K562 (cell line): ENCODE data around the gene RIPOR2. TPM values are rescaled to one million over a fixed set of nuclear protein-coding genes. Genes with fewer than 3 reads are reported as not detected.

ENCODE experiments used
- EGR1 ChIP-seq: fragments of 450-650 bp; conservative IDR thresholded peaks from 2 replicates; pipeline ENCODE4 v1.6.1; 2017; ENCODE audit warnings: mild to moderate bottlenecking
- KDM5B ChIP-seq: fragments of 200-600 bp; sonication (generic); IDR thresholded peaks from 2 replicates; pipeline ENCODE4 v1.6.1; 2012; ENCODE audit warnings: low read depth, mild to moderate bottlenecking, moderate library complexity, low read length, control low read depth, inconsistent platforms; ENCODE audit not compliant: insufficient replicate concordance
- L3MBTL2 ChIP-seq: fragments of 450-650 bp; IDR thresholded peaks from 2 replicates; pipeline ENCODE4 v1.6.1; 2016; ENCODE audit warnings: mild to moderate bottlenecking, moderate library complexity
- NFXL1 ChIP-seq: fragments of 450-650 bp; formaldehyde crosslinking; IDR thresholded peaks from 2 replicates; pipeline ENCODE4 v1.4.0; 2021; ENCODE audit warnings: mild to moderate bottlenecking
- NR0B1 ChIP-seq: fragments of 450-650 bp; IDR thresholded peaks from one replicate; pipeline ENCODE4 v1.6.1; 2018; ENCODE audit warnings: mild to moderate bottlenecking, moderate library complexity; ENCODE audit not compliant: partially characterized antibody
- POLR2A ChIP-seq: fragments of 450-650 bp; conservative IDR thresholded peaks from 2 replicates; pipeline ENCODE4 v1.6.1; 2016
- ZNF609 ChIP-seq: sonication (generic); formaldehyde crosslinking; IDR thresholded peaks from 2 replicates; pipeline ENCODE4 v1.8.1; 2023; ENCODE audit warnings: missing genetic modification reagents, mild to moderate bottlenecking, borderline replicate concordance
- polyA plus RNA-seq, 8 experiments: library from polyadenylated mRNA; depleted of rRNA in 4 of 8; stranded (reverse) in 5 of 8; unstranded in 3 of 8; fragments of >200 nt; fragmentation: Nextera tagmentation in 2 of 8; fragmentation: Illumina TruSeq in 1 of 8; extraction: Ambion mirVana in 2 of 8; extraction: Trizol in 1 of 8; gene quantifications; 2 replicates each; pipeline versions ENCODE4 v1.2.1 to v1.2.3, GENCODE V29; 2011 to 2014; ENCODE audit warnings: inconsistent platforms in 1 of 8, missing spikeins in 1 of 8
- total RNA-seq, 7 experiments: library from RNA; depleted of rRNA in 6 of 7; stranded (reverse); fragments of >200 nt in 6 of 7; fragmentation: Illumina TruSeq in 2 of 7; extraction: Trizol in 2 of 7; gene quantifications; 2 replicates each; pipeline versions ENCODE4 v1.2.1 to v1.2.3, GENCODE V29; 2011 to 2021; ENCODE audit warnings: low replicate concordance in 1 of 7
- TF ChIP-seq, protein P1 (sequence below): sonication (generic); formaldehyde crosslinking; IDR thresholded peaks from 2 replicates; pipeline ENCODE4 v1.8.0; 2023; ENCODE audit warnings: mild to moderate bottlenecking, missing genetic modification reagents
- TF ChIP-seq, protein P2 (sequence below): sonication (generic); formaldehyde crosslinking; IDR thresholded peaks from 2 replicates; pipeline ENCODE4 v1.8.0; 2023; ENCODE audit warnings: missing genetic modification reagents, mild to moderate bottlenecking, borderline replicate concordance

RIPOR2 gene
- total and polyA plus RNA-seq, 9 of the 15 experiments (the other 6 are each of a cell fraction or from before 2014, with no cell fraction given), result 0.04 to 1.0 (median 0.47) TPM; not detected in 2

GRCh38 chr6:24774696-24775519 lies 160.9 kb downstream of the RIPOR2 start, which contains the start of gene GMNN (continued):
- TF ChIP-seq, protein P1, sequence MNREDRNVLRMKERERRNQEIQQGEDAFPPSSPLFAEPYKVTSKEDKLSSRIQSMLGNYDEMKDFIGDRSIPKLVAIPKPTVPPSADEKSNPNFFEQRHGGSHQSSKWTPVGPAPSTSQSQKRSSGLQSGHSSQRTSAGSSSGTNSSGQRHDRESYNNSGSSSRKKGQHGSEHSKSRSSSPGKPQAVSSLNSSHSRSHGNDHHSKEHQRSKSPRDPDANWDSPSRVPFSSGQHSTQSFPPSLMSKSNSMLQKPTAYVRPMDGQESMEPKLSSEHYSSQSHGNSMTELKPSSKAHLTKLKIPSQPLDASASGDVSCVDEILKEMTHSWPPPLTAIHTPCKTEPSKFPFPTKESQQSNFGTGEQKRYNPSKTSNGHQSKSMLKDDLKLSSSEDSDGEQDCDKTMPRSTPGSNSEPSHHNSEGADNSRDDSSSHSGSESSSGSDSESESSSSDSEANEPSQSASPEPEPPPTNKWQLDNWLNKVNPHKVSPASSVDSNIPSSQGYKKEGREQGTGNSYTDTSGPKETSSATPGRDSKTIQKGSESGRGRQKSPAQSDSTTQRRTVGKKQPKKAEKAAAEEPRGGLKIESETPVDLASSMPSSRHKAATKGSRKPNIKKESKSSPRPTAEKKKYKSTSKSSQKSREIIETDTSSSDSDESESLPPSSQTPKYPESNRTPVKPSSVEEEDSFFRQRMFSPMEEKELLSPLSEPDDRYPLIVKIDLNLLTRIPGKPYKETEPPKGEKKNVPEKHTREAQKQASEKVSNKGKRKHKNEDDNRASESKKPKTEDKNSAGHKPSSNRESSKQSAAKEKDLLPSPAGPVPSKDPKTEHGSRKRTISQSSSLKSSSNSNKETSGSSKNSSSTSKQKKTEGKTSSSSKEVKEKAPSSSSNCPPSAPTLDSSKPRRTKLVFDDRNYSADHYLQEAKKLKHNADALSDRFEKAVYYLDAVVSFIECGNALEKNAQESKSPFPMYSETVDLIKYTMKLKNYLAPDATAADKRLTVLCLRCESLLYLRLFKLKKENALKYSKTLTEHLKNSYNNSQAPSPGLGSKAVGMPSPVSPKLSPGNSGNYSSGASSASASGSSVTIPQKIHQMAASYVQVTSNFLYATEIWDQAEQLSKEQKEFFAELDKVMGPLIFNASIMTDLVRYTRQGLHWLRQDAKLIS (CRISPR knock-in tag), result peak; percentile 55; the same call in 1 of the 2 replicates
- TF ChIP-seq, protein P2, sequence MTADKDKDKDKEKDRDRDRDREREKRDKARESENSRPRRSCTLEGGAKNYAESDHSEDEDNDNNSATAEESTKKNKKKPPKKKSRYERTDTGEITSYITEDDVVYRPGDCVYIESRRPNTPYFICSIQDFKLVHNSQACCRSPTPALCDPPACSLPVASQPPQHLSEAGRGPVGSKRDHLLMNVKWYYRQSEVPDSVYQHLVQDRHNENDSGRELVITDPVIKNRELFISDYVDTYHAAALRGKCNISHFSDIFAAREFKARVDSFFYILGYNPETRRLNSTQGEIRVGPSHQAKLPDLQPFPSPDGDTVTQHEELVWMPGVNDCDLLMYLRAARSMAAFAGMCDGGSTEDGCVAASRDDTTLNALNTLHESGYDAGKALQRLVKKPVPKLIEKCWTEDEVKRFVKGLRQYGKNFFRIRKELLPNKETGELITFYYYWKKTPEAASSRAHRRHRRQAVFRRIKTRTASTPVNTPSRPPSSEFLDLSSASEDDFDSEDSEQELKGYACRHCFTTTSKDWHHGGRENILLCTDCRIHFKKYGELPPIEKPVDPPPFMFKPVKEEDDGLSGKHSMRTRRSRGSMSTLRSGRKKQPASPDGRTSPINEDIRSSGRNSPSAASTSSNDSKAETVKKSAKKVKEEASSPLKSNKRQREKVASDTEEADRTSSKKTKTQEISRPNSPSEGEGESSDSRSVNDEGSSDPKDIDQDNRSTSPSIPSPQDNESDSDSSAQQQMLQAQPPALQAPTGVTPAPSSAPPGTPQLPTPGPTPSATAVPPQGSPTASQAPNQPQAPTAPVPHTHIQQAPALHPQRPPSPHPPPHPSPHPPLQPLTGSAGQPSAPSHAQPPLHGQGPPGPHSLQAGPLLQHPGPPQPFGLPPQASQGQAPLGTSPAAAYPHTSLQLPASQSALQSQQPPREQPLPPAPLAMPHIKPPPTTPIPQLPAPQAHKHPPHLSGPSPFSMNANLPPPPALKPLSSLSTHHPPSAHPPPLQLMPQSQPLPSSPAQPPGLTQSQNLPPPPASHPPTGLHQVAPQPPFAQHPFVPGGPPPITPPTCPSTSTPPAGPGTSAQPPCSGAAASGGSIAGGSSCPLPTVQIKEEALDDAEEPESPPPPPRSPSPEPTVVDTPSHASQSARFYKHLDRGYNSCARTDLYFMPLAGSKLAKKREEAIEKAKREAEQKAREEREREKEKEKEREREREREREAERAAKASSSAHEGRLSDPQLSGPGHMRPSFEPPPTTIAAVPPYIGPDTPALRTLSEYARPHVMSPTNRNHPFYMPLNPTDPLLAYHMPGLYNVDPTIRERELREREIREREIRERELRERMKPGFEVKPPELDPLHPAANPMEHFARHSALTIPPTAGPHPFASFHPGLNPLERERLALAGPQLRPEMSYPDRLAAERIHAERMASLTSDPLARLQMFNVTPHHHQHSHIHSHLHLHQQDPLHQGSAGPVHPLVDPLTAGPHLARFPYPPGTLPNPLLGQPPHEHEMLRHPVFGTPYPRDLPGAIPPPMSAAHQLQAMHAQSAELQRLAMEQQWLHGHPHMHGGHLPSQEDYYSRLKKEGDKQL (CRISPR knock-in tag), result no peak
- peak; percentile 99 for TF ChIP-seq POLR2A
- 0 out of 2 replicates have a peak, but pooled peaks have one; percentile 96 for TF ChIP-seq ZNF609 (CRISPR knock-in tag)
- TF ChIP-seq NFXL1 (CRISPR knock-in tag), result no peak
- TF ChIP-seq KDM5B, result peak; percentile 87
- TF ChIP-seq NR0B1, result no peak
- 0 out of 2 replicates have a peak, but pooled peaks have one; percentile 11 for TF ChIP-seq EGR1
- peak; percentile 89 for TF ChIP-seq L3MBTL2
